Activated CD4-positive, alpha-beta T cell treated with anti-CD3 and anti-CD28 coated beads, Interleukin-2, amount 10 ng/mL, durations not matched to agents 24 days and 14 days (primary cell): ENCODE measurements around the gene MYOM1. TPM values are rescaled to one million over a fixed set of nuclear protein-coding genes. Genes with fewer than 3 reads are reported as not detected.

Source experiments
- DNase-seq: peaks from one replicate; pipeline ENCODE4 v3.0.0; 2022
- H3K27ac Mint-ChIP-seq: one replicate; pipeline ENCODE4 v1.8.0; 2022; ENCODE audit warnings: mild to moderate bottlenecking, mixed read lengths
- H3K27me3 Mint-ChIP-seq: one replicate; pipeline ENCODE4 v1.8.0; 2022; ENCODE audit warnings: mixed read lengths
- H3K36me3 Mint-ChIP-seq: one replicate; pipeline ENCODE4 v1.8.0; 2022; ENCODE audit warnings: low read depth, mild to moderate bottlenecking, mixed read lengths
- H3K4me1 Mint-ChIP-seq: one replicate; pipeline ENCODE4 v1.8.0; 2021; ENCODE audit warnings: mixed read lengths
- H3K4me3 Mint-ChIP-seq: one replicate; pipeline ENCODE4 v1.8.0; 2022; ENCODE audit warnings: mild to moderate bottlenecking, moderate library complexity, mixed read lengths
- H3K9me3 Mint-ChIP-seq: one replicate; pipeline ENCODE4 v1.8.0; 2021; ENCODE audit warnings: mixed read lengths
- intact Hi-C: fragments of 100-400 bp; cut with micrococcal nuclease; formaldehyde crosslinking; loops from one replicate; pipeline ENCODE4 v1.15.1; 2023
- total RNA-seq: library from RNA; stranded (reverse); gene quantifications from 2 replicates; pipeline ENCODE4 v1.2.3, GENCODE V29; 2022

The MYOM1 gene
- total RNA-seq, result 0.75 and 1.3 TPM in 2 replicates

GRCh38 chr18:3219631-3220335, at the start of gene MYOM1:
Gene MYOM1, minus strand, starts transcription at chr18:3219968. Its CDS starts 4,745 bp downstream, at chr18:3215223.
- Mint-ChIP-seq H3K27ac (no peak within 1 kb of the TSS), H3K4me1 (peaks cover 2% of the 10 kb centered on the region), H3K36me3 (no peaks in the 10 kb centered on the region), H3K27me3 (peaks cover 3% of the 10 kb centered on the region), H3K9me3 (no peaks in the 10 kb centered on the region), H3K4me3 (no peak within 1 kb of the TSS)
- intact Hi-C loops, result no loop called here
- DNase-seq, result peak; percentile 37

GRCh38 chr18:3269241-3269913, 49.6 kb upstream of the MYOM1 start:
- Mint-ChIP-seq H3K9me3 (no peaks in the 10 kb centered on the region), H3K27ac (peak overlapping the region; percentile 17), H3K36me3 (peaks cover 38% of the 10 kb centered on the region), H3K27me3 (no peaks in the 10 kb centered on the region), H3K4me1 (peaks cover 66% of the 10 kb centered on the region), H3K4me3 (peak overlapping the region; percentile 2)
- no peak for DNase-seq
- intact Hi-C loops, result no loop called here

GRCh38 chr18:3268306-3268705, 48.5 kb upstream of the MYOM1 start:
- Mint-ChIP-seq H3K4me3 (no peak overlapping the region), H3K27ac (no peak overlapping the region)

GRCh38 chr18:3266062-3266608, 46.4 kb upstream of the MYOM1 start:
- Mint-ChIP-seq H3K9me3 (no peaks in the 10 kb centered on the region), H3K27ac (peak overlapping the region; percentile 43), H3K4me1 (peaks cover 72% of the 10 kb centered on the region), H3K27me3 (no peaks in the 10 kb centered on the region), H3K36me3 (peaks cover 21% of the 10 kb centered on the region), H3K4me3 (peak overlapping the region; percentile 26)
- intact Hi-C loops, result no loop called here
- DNase-seq, result no peak

More at GRCh38 chr18:3268306-3268705, 48.5 kb upstream of the MYOM1 start:
- peaks cover 74% of the 10 kb centered on the region for H3K4me1 Mint-ChIP-seq
- H3K36me3 Mint-ChIP-seq, result peaks cover 28% of the 10 kb centered on the region
- DNase-seq, result no peak
- intact Hi-C loops, result no loop called here
- no peaks in the 10 kb centered on the region for H3K27me3 Mint-ChIP-seq
- H3K9me3 Mint-ChIP-seq, result no peaks in the 10 kb centered on the region

- Mint-ChIP-seq H3K4me1 (peaks cover 67% of the 10 kb centered on the region), H3K36me3 (peaks cover 21% of the 10 kb centered on the region), H3K27me3 (no peaks in the 10 kb centered on the region), H3K4me3 (peak overlapping the region; percentile 4), H3K9me3 (no peaks in the 10 kb centered on the region), H3K27ac (peak overlapping the region; percentile 9)
- intact Hi-C loops, result no loop called here
- no peak for DNase-seq
Observed at GRCh38 chr18:3265564-3266033, 45.8 kb upstream of the MYOM1 start.

GRCh38 chr18:3264362-3264761, 44.6 kb upstream of the MYOM1 start:
- intact Hi-C loops, result loop anchor here (5.0 kb wide), 1 partner anchor 607 kb away; the partner anchor contains the start of gene SMCHD1
- peaks cover 17% of the 10 kb centered on the region for H3K36me3 Mint-ChIP-seq
- peak overlapping the region; percentile 42 for H3K4me3 Mint-ChIP-seq
- peaks cover 66% of the 10 kb centered on the region for H3K4me1 Mint-ChIP-seq
- no peaks in the 10 kb centered on the region for H3K27me3 Mint-ChIP-seq
- H3K9me3 Mint-ChIP-seq, result no peaks in the 10 kb centered on the region
- DNase-seq, result no peak
- no peak overlapping the region for H3K27ac Mint-ChIP-seq

- Mint-ChIP-seq H3K4me1 (peaks cover 64% of the 10 kb centered on the region), H3K36me3 (peaks cover 19% of the 10 kb centered on the region), H3K4me3 (peak overlapping the region; percentile 89), H3K27me3 (no peaks in the 10 kb centered on the region), H3K27ac (peak overlapping the region; percentile 79), H3K9me3 (no peaks in the 10 kb centered on the region)
- intact Hi-C loops, result loop anchor here (2.0 to 5.0 kb wide), 2 partner anchors 342 to 606 kb away; partner anchors contain the start of gene SMCHD1
- no peak for DNase-seq
Observed at GRCh38 chr18:3263132-3263700, 43.4 kb upstream of the MYOM1 start.

GRCh38 chr18:3262234-3263131, 42.7 kb upstream of the MYOM1 start:
- no peaks in the 10 kb centered on the region for H3K9me3 Mint-ChIP-seq
- intact Hi-C loops, result loop anchor here (1.0 to 5.0 kb wide), 3 partner anchors 35 to 605 kb away; partner anchors contain the start of gene SMCHD1
- DNase-seq, result peak; percentile 79
- peak overlapping the region; percentile 98 for H3K27ac Mint-ChIP-seq
- H3K4me3 Mint-ChIP-seq, result peak overlapping the region; percentile 89
- H3K36me3 Mint-ChIP-seq, result peaks cover 26% of the 10 kb centered on the region
- H3K27me3 Mint-ChIP-seq, result no peaks in the 10 kb centered on the region
- H3K4me1 Mint-ChIP-seq, result peaks cover 67% of the 10 kb centered on the region

- Mint-ChIP-seq H3K4me3 (peak within 1 kb of the TSS; percentile 89), H3K36me3 (peaks cover 33% of the 10 kb centered on the region), H3K9me3 (no peaks in the 10 kb centered on the region), H3K27ac (peak within 1 kb of the TSS; percentile 98), H3K4me1 (peaks cover 68% of the 10 kb centered on the region), H3K27me3 (no peaks in the 10 kb centered on the region)
- DNase-seq, result peak; percentile 94
- intact Hi-C loops, result loop anchor here (1.0 to 5.0 kb wide), 7 partner anchors 14 to 689 kb away; partner anchors contain the start of genes MYL12A and SMCHD1
Observed at GRCh38 chr18:3261373-3262233, 41.8 kb upstream of the MYOM1 start, which contains the start of gene MYL12B. Gene MYL12B, plus strand, starts transcription at chr18:3262133. Its CDS starts 10,766 bp downstream, at chr18:3272899.

- Mint-ChIP-seq H3K4me1 (peaks cover 66% of the 10 kb centered on the region), H3K9me3 (no peaks in the 10 kb centered on the region), H3K36me3 (peaks cover 35% of the 10 kb centered on the region), H3K27ac (peak overlapping the region; percentile 98), H3K4me3 (peak overlapping the region; percentile 89), H3K27me3 (no peaks in the 10 kb centered on the region)
- intact Hi-C loops, result loop anchor here (1.0 to 5.0 kb wide), 5 partner anchors 14 to 688 kb away; partner anchors contain the start of genes MYL12A and SMCHD1
- DNase-seq, result no peak
Observed at GRCh38 chr18:3260995-3261372, 41.2 kb upstream of the MYOM1 start.

GRCh38 chr18:3257627-3258120, 37.9 kb upstream of the MYOM1 start:
- Mint-ChIP-seq H3K4me1 (peaks cover 62% of the 10 kb centered on the region), H3K27me3 (no peaks in the 10 kb centered on the region), H3K9me3 (no peaks in the 10 kb centered on the region), H3K4me3 (peak overlapping the region; percentile 27), H3K36me3 (peaks cover 55% of the 10 kb centered on the region), H3K27ac (peak overlapping the region; percentile 86)
- intact Hi-C loops, result no loop called here
- no peak for DNase-seq
